GM19372 (cell line): ENCODE results near the gene BRI3.

Experiments
- ATAC-seq: cut with Tn5 transposase; IDR thresholded peaks from one replicate; pipeline ENCODE4 v1.9.1; 2021; ENCODE audit warnings: mild to moderate bottlenecking, low read depth, moderate library complexity; ENCODE audit not compliant: unreplicated experiment

Gene BRI3

DNA sequence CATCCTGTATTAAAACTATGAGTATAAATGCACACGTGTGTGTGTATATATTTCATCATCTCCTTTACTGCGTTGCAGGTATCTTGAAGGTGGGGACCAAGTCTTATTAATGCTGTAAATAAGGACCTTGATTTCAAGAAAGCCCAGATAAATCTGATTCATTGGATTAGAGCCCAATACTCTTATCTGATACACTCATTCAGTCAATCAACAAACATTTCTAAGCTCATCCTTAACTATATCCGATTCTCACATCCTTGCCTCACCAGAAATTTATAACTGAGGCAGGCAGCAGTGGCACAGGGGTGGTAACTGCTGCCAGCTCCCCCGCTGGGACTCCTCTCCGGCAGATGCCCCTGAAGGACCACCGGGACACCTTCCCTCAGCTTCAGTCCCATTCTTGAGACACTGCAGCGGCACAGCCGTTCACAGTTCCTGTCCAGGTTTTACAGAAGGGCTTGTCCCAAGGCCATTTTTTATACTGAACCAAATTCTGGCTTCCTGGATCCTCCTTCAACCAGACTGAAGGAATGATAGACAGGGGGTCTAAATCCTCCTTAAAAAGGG is 54.0 kb downstream of the BRI3 start:
- ATAC-seq = no peak

DNA sequence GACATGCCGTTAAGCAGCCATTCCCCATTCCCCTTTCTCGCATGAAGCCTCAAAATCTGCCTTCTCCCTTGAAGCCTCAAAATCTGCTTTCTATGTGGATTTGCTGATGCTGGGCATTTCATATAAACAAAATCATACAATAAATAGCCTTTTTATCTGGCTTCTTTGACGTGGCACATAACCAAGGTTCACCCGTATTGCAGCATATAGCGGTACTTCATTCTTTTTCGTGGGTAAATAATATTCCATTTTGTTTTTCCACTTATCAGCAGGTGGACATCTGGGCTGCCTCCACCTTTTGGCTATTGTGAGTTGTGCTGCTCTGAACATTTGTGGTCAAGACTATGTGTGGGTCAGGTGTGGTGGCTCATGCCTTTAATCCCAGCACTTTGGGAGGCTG is 57.0 kb downstream of the BRI3 start:
- no peak for ATAC-seq

DNA sequence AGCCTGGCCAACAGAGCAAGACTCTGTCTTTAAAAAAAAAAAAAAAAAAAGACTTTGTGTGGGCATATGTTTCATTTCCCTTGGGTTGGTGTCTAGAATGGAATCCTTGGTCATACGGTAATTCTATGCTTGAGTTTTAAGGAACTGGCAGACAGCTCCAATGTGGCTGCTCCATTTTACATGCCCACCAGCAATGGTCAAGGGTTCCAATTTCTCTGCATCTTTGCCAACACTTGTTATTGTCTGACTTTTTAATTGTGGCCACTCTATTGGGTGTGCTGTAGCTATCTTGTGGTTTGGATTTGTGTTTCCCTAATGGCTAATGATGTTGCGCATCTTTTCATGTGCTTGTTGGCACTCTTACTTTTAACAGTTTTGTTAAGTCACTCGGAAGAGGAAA is 57.6 kb downstream of the BRI3 start:
- no peak for ATAC-seq

DNA sequence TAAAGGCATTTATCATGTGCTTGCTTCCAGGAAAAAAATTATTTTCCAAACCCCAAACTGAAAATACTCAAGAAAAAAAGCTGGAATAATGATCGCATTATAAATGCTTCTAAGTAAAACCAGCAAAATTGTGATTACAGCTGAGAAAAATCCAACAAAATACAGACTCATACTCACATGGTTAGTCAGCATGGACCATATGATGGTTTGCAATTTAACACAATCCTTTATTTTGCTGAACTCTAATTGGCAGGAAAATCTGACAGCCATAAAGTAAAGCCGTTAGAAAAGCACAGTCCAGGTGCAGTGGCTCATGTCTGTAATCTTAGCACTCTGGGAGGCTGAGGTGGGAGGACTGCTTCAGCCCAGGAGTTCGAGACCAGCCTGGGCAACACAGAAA is 59.6 kb downstream of the BRI3 start:
- no peak for ATAC-seq
